ENCODE measurements around the gene SFXN3.

DNA sequence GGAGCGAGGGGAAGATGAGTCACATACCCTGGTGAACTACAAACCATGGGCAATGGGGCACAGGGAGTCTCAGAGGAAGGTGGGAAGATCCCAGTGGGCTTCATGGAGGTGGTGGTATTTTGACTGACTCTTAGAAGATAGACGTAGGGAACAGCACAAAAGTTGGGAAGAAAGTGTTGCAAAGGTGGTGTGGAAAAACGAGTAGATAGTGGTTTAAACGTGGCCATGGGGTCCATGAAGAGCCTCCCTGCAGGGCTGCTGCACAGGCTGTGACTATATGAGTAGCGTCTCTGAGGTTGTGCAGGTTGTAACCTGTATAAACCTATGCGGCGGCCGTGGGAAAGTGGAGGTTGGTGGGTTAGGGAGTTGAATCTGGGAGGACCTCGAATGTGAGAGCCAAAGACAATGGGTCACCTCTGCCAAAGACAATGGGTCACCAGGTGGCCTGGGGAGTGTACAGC, 17.6 kb upstream of the SFXN3 start:
- TF ChIP-seq, protein P1, sequence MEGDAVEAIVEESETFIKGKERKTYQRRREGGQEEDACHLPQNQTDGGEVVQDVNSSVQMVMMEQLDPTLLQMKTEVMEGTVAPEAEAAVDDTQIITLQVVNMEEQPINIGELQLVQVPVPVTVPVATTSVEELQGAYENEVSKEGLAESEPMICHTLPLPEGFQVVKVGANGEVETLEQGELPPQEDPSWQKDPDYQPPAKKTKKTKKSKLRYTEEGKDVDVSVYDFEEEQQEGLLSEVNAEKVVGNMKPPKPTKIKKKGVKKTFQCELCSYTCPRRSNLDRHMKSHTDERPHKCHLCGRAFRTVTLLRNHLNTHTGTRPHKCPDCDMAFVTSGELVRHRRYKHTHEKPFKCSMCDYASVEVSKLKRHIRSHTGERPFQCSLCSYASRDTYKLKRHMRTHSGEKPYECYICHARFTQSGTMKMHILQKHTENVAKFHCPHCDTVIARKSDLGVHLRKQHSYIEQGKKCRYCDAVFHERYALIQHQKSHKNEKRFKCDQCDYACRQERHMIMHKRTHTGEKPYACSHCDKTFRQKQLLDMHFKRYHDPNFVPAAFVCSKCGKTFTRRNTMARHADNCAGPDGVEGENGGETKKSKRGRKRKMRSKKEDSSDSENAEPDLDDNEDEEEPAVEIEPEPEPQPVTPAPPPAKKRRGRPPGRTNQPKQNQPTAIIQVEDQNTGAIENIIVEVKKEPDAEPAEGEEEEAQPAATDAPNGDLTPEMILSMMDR (IDR thresholded peaks at IDR 0.05), result no peak
- no peak for TF ChIP-seq EZH2 (IDR thresholded peaks at IDR 0.05)
